GM19239 (cell line): ENCODE data around the gene KRTAP10-5.
"Not testable (repeated sequence)": the region's sequence is repeated elsewhere in the genome, so short reads cannot be mapped to it uniquely, and the experiment has no call there.

Experiments used
- DNase-seq: peaks from one replicate; pipeline ENCODE4 v3.0.0; 2011; ENCODE audit warnings: low spot score; ENCODE audit not compliant: insufficient read length
- FAIRE-seq: peaks from 2 replicates; lab custom pipeline; 2011; peaks lifted over from hg19 to GRCh38; lab: Jason Lieb, UNC

KRTAP10-5 gene

DNA sequence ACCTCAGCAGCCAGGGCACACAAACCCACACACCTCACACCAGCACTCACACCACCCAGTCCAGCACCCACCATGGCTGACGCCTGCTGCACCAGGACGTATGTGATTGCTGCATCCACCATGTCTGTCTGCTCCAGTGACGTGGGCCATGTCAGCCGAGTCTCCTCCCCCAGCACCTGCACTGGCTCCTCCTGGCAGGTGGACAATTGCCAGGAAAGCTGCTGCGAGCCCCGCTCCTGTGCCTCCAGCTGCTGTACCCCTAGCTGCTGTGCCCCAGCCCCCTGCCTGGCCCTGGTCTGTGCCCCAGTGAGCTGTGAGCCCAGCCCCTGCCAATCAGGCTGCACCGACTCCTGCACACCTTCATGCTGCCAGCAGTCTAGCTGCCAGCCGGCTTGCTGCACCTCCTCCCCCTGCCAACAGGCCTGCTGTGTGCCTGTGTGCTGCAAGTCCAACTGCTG, 31.7 kb upstream of the KRTAP10-5 start, which contains the start of gene KRTAP10-8:
Gene KRTAP10-8, plus strand, starts transcription at position 51 of the 458 bp plus-strand sequence. Its CDS starts 22 bp downstream, at position 73.
- FAIRE-seq = no peak
- DNase-seq = no peak

DNA sequence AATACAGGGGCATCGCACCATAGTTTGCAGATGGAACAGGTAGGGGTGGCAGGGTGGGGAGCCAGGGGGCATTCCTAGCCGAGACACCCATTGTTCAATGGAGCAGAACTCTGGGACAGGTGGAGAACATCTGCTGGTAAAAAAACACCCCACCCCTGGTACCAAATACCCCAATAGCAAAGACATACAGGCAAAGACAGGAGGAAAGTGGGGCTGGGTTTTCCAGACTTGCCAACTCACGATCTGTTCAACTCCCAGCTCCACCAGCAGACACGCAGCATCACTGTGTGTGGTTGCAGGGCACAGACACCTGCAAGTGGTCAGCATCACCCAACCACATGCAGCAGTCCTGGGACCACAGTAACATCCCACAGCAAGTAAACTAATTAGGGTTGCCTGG, 31.1 kb upstream of the KRTAP10-5 start:
- DNase-seq = no peak
- FAIRE-seq = no peak

DNA sequence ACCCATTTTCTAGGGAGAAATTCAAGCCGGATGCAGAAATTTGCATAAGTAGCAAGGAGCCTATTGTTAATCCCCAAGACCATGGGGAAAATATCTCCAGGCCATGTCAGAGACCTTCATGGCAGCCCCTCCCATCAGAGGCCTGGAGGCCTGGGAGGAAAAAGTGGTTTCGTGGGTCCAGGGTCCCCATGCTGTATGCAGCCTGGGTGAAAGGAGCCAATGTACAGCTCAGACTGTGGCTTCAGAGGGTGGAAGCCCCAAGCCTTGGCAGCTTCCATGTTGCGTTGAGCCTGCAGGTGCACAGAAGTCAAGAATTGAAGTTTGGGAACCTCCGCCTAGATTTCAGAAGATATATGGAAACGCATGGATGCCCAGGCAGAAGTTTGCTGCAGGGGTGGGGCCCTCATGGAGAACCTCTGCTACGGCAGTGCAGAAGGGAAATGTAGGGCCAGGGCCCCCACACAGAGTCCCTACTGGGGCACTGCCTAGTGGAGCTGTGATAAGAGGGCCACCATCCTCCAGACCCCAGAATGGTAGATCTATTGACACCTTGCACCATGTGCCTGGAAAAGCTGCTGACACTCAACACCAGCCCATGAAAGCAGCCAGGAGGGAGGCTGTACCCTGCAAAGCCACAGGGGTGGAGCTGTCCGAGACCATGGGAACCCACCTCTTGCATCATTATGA, 29.9 kb upstream of the KRTAP10-5 start:
- DNase-seq, FAIRE-seq: not testable (repeated sequence)

DNA sequence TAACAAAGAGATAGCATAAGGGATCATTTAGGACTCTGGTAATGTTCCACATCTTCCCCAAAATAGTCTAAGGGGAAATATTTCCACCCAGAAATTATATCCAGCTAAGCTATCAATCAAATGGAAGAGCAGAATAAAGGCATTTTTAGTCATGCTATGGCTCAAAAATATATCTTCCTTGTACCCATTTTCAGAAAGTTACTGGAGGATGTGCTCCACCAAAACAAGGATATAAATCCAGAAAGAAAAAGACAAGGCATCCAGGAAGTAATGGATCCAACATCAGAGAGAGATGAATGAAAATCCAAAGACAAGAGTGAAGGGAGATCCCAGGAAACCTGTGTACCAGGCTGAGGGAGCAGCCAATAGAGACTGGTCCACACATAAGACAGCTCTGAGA, 28.8 kb upstream of the KRTAP10-5 start:
- FAIRE-seq (no peak), DNase-seq (no peak)

DNA sequence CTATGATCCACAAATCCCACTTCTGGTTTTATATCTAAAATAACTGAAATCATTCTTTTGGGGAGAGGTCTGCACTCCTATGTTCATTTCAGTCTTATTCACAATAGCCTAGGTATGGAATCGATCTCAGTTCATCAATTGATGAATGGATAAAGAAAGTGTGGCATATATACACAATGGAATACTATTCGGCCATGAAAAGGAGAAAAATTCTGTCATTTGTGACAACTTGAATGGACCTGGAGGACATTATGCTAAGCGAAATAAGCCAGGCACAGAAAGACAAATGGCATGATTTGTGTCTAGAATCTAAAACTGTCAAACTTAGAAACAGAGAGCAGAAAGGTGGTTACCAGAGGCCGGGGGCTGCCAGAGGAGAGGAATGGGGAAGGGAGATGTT, 26.1 kb upstream of the KRTAP10-5 start:
- no peak for FAIRE-seq

DNA sequence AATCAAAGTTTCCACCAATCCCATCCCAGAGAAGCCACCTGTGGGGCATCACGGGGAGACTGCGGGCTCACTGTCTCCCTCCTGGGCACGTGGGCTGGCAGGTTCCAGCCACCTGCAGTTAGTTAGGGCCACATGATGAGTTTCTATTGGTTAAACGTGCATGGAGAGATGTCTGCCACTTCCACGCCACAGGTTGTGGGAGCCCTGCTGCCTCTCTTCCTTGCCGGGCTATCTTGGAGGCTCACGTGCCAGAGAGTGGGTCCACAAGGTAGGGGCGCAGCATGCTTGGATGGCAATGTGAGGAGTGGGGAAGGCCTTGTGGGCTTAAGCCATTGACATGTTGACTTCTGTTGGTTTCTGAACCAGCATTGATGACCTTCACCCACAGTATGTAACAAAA, 23.5 kb upstream of the KRTAP10-5 start:
- DNase-seq (no peak), FAIRE-seq (no peak)

More for the DNA sequence above, 26.1 kb upstream of the KRTAP10-5 start:
- no peak for DNase-seq

DNA sequence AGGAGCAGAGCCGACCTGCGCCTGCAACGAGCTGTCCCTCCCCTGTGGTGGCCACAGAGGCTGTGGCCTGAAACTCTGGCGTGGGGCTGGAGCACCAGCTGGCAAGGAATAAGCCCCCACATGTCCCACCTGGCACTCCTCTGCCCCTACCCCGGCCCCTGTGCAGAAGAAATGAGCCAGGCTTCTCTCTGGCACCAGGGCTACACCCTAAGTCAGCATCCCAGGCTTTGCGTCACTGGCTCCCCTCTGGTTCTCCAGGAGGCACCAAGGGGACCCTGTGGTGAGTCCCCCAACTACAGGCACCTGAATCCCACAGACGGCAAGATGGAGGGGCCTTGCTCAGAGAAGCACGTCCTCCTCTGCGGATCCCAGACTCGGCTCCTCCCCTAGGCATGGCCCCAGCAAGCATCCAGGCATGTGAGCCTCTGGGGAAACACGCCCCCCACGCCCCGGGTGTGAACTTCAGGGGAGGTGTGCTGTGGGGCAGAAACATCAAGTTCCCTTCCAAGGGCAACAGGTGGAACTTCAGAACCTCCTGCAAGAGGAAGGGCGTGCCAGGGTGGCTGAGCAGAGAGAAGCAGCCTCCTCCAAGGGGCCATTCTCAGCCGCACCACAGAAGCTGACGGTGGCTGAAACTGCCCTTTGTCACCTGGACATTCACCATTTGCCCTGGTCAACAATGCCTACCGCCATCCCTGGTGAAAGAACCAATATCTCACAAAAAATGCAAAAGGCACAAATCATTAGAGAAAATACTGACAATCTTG, 22.9 kb upstream of the KRTAP10-5 start:
- FAIRE-seq (no peak), DNase-seq (no peak)

DNA sequence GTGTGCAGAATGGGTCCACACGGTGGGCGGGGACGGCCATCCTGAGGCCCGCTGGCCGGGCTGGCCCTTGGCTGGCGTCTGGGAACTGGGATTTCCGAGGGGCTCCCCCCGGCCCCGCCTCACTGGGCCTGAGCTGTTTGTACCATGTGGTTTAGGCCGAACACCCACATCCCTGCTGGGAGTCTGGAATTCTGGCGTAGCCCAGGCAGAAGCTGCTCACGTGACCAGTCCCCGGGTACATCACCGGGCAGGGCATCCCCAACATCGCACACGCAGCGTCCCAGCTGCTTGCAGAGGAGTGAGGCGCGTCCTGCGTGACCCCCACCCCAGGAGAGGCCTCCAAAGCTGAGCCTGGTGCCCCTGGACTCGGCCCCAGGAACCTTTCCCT, 22.1 kb upstream of the KRTAP10-5 start:
- FAIRE-seq (no peak), DNase-seq (no peak)

DNA sequence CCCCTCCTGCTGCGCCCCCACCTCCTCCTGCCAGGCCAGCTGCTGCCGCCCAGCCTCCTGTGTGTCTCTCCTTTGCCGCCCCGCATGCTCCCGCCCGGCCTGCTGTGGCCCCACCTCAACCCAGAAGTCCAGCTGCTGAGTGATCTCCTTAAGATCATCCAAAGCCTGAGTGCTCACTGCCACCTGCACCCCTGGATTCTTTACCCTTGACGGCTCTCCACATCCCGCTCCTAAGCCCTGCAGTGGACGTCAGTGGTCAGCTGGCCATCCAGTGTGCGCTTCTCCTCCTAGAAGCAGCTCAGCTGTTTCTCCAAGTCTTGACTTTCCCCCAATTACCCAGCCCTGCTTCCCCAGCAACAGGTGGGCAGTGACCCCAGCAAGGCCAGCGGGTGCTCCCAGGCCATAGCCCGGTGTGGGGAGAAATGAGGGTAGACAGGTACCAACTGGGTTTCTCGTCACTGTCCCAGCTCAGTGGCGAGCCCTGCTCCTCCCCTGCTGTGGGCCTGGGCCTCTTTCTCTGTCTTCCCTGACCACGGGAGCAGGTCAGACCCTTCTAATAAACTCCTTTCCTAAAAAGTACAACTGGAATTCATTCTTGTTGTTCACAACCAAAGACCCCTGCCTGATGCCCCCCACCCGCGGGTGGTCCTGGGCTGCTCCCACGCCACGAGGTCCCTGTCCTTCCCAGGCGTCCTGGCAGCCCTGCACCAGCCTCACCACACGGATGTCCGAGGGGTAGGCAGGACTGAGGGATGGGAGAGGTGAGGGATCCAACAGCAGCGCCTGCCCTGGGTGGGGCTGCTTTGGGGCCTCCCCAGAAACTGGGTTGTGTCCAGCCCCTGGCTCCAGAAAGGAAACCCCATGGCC, 21.4 kb upstream of the KRTAP10-5 start:
- FAIRE-seq = no peak
- DNase-seq = no peak

DNA sequence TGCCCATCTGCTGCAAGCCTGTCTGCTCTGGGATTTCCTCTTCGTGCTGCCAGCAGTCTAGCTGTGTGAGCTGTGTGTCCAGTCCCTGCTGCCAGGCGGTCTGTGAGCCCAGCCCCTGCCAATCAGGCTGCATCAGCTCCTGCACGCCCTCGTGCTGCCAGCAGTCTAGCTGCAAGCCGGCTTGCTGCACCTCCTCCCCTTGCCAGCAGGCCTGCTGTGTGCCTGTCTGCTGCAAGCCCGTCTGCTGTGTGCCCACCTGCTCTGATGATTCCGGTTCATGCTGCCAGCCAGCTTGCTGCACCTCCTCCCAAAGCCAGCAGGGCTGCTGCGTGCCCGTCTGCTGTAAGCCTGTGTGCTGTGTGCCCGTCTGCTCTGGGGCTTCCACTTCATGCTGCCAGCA, 20.7 kb upstream of the KRTAP10-5 start:
- not testable (repeated sequence) for FAIRE-seq, DNase-seq

DNA sequence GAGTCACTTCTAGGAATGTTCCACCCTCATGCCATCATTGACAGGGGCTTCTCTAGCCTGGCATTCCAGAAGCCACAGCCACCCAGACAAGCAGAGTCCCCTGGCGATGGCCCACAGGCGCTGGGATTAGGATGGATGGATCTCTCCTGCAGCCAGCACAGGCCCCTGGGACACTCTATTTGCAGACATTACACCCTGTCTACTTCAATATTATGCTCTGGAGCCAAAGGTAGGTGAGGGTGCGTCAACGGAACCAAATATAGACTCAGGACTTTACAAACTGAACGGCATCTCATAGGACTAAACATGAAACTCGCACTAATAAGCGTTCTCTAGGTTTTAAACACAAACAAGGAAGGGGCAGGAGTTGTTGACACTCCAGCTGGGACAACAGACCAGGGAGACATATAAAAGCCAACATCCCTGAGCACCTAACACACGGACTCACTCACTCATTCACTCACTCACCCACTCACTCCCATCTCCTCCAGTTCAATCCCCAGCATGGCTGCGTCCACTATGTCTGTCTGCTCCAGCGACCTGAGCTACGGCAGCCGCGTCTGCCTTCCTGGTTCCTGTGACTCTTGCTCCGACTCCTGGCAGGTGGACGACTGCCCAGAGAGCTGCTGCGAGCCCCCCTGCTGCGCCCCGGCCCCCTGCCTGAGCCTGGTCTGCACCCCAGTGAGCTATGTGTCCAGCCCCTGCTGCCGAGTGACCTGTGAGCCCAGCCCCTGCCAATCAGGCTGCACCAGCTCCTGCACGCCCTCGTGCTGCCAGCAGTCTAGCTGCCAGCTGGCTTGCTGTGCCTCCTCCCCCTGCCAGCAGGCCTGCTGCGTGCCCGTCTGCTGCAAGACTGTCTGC, 19.9 kb upstream of the KRTAP10-5 start, which contains the start of gene KRTAP10-7:
Gene KRTAP10-7, plus strand, starts transcription at position 480 of the 861 bp plus-strand sequence. Its CDS starts 25 bp downstream, at position 505.
- FAIRE-seq, DNase-seq: not testable (repeated sequence)

DNA sequence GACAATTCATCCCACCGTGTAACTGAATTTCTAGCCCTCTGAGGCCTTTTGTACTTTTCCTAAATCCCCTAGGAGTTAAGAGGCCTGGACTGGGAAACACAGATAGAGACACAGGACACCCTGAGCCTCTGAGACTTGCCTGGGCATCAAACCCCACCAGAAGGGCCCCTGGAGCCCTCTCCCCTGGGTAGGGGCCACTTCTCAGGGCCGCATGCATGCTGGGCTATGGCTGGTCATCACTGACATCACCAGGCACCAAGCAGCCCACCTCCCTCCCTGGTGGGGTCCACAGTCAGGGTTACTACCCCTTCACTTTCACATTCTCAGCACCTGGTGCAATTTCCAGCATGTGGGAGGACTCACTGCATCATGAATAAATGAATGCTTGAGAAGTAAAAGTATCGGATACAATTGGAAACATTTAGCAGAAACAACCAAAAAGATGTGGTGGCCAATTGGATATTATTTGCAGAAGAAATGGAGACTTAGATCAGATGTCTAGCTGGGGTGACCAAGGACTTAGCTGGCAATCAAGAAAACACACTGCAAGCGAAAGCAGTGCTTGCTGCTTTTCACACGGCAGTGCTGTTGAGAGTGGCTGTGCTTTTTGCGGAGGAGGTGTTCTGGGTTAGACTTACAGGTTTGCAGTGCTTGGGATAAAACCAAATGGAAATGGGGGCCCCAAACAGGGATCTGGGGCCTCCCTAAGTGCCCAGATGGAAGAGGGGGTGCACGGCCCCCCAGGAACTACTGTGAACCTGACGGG, 19.0 kb upstream of the KRTAP10-5 start:
- DNase-seq (no peak), FAIRE-seq (no peak)

DNA sequence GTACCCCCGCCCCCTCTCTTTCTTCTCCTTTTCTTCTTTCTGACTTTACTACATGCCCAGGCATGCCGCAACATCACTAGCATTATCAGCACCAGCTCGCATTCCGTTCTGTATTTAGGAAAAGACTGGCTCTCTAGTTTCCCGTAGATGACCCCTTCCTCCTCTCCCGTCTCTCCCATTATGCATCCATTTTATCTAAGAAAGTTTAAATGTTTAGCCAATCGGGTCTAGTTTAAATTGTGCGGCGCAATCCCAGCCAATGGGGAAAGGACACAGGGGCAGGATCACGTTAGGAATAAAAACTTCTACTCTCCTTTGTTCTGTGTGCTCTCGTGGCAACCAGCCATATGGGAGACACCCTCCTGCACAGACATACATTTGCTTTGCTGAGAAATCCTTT, 17.7 kb upstream of the KRTAP10-5 start:
- FAIRE-seq (no peak), DNase-seq (no peak)

DNA sequence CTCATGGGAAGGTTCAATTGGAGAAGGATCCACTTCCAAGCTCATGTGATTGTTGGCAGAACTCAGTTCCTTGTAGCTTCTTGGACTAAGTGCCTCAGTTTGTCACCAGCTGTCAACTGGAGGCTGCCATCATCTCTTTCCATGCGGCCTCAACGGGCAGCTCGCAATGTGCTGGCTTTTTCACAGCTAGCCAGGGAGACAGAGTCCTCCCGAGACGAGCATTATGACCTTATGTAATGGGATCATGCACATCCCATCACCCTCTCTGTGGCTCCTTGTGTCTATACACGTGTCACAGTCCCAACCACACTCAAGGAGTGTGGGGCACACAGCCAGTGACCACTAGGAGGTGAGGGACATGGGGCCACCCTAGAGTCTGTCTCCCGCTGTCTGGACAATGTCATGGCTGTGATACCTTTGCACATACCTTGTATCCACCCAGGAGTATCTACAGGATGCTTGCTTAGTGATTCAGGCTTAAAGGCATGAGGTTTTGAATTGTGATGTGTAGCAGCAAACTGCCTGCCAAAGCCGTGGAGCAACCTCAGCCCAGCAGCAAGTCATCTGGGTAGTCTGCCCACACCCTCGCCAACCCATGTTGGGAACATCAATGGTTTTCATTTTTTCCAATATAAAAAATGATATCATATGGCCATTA, 15.8 kb upstream of the KRTAP10-5 start:
- no peak for FAIRE-seq
- no peak for DNase-seq

DNA sequence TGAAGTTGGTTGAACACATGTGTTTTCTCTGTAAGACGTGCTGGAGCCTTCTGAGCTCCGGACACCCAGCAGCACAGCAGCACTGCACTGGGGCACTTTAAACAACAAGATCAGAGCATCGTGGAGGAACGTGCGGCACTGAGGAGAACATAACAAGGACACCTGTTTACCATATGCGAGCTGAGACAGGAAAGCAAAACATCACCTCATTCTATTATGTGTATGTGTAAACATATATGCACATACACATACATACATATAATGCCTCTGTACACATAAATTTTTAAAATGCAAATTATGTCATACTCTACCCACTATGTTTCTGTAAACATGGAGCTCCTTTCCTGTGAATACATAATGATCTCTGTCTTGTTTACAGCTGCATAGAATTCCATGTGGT, 15.1 kb upstream of the KRTAP10-5 start:
- no peak for FAIRE-seq
- DNase-seq = no peak

DNA sequence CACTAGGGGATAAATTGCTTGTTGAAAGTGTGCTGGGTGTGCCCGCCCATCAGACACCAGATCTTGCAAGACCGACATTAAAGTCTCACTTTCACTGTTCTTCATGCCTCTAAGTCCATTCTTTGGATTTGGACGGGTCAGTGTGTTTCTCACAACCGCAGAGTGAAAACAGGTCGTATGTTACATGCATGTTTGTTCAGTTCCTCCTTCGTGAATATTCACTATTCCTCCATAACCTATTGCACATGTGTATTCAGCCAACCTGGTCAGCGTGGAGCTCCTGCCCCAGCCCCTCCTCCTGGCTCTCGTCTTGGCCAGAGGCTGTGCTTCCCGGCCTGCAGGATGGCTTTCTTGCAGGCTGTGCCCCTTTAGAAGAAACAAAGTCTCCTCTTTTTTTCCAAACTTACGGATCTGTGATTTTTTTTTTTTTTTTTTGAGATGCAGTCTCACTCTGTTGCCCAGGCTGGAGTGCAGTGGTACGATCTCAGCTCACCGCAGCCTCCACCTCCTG, 14.1 kb upstream of the KRTAP10-5 start:
- DNase-seq (no peak), FAIRE-seq (no peak)

DNA sequence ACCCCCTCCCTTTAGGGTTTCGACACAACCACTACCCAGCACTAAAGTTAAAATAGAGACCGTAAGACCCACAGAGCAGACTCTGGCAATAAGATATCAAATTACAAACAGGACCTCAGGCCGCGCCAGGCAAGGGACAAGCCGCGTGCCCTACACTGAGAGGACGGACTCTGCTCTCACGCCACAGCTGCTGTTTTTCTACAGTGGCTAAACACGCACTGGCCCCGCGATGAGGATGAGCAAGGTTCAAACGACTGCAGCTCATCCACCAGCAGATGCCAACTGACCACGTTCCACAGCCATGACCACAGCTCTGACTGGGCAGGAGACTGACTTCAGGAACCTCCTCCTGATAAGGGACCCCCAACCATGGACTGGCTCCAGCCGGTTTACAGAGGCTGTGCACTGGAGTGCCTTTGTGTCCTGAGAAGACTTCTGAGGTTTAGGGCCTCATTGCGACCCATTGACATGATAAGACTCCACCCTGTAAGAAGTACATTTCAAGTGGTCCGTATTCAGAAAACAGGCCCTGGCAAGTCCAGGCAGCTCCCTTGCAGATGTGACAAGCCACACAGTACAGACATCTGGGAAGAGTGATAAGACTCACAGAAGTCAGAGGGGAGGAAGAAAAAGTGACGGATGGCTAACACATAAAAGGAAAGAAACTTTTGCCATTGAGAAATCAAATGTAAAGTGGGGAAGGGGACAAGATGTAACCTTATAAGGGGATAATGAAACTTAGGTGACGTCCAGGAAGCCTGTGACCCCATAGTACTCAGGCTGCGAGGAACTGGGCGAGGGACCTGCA, 13.4 kb upstream of the KRTAP10-5 start:
- DNase-seq (no peak), FAIRE-seq (no peak)
